GM03348 (cell line): ENCODE data around the gene MAPK8.
"Not testable (repeated sequence)": the region's sequence is repeated elsewhere in the genome, so short reads cannot be mapped to it uniquely, and the experiment has no call there.

Experiments used
- DNase-seq: peaks from one replicate; pipeline ENCODE4 v3.0.0; 2012; ENCODE audit warnings: low spot score

The MAPK8 gene

DNA sequence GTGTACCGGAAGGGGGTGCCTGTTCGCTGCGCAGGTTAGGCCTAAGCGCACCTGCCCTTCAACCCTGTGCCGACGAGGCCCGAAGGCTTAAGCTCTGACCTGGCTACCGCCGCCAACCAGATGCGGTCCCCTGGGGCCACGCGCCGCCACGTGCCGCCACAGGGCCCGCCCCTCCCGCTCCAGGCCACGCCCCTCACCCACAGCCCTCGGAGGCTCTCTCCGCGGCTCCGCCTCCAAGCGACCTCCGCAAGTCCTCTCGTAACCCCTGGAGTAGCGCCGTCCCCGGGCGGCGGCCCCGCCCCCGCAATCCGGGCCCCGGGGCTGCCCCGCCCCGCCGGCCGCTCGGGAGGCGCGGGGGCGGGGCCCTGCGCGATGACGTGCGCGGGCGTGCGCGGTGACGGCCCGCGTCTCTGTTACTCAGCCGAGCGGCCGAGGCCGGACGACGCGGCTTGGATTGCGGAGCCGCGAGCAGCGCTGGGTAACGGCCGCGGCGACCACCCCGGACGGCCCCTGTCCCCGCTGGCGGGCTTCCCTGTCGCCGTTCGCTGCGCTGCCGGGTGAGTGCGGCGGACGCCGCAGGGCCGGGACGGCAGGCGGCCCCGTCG is at the start of gene MAPK8:
TSS of gene MAPK8 (plus strand) at position 413 of the 605 bp plus-strand sequence. CDS start 94,984 bp downstream, outside the sequence.
- peak; percentile 100 for DNase-seq

DNA sequence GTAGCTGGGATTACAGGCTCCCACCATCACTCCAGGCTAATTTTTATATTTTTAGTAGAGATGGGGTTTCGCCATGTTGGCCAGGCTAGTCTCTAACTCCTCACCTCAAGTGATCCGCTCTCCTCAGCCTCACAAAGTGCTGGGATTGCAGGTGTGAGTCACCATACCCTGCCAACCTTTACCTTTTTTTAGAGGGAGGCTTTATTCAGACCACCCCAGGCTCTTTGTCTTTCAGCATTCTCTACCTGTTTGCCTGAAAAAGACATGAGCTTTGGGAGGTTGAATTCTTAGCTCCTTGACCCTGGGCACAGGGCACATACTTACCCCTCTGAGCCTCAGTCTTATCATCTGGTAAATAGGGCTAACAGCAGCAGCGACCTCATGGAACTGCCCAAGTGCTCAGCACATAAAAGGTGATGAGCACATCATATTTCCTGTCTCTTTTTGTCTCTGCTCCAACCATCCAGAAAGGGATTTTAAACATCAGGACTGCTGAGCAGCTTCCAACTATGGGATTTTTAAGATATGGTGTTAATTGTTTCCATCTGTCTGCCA is 49.0 kb upstream of the MAPK8 start:
- no peak for DNase-seq

DNA sequence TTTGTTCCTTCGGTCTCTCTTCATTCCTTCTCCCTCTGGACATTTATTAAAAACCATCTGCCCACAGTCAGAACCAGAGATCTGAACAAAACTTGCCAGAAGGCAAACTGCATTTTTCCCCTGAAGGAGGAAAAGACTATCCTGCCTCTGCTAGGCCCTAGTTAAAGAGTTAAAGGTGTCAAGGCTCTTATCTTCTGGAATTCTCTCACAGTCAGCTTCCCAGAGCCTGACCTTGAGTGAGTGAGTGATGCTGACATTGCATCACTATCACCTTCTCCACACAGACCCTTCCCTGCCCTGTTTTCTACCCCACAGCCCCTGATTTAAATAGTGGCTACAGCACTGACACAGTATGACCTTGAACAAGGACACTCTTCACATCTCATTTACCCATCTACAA is 48.4 kb upstream of the MAPK8 start:
- no peak for DNase-seq

DNA sequence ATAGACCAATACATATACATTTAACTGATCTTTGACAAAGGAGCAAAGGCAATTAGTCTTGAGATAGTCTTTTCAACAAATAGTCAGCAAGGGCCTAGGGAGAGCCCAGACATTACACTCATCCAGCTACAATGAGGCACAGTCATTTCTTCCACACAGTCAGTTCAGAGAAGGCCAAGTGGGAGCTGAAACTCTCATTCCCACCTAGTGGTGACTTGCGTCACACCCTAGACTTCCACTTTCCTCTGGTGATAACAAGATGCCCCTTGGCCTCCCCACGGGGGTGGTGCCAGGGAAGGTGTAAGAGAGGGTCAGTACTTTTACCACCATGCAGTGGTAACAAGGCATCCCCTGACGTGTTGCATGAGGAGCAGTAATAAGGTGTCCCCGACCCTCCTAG is 39.9 kb upstream of the MAPK8 start:
- no peak for DNase-seq

DNA sequence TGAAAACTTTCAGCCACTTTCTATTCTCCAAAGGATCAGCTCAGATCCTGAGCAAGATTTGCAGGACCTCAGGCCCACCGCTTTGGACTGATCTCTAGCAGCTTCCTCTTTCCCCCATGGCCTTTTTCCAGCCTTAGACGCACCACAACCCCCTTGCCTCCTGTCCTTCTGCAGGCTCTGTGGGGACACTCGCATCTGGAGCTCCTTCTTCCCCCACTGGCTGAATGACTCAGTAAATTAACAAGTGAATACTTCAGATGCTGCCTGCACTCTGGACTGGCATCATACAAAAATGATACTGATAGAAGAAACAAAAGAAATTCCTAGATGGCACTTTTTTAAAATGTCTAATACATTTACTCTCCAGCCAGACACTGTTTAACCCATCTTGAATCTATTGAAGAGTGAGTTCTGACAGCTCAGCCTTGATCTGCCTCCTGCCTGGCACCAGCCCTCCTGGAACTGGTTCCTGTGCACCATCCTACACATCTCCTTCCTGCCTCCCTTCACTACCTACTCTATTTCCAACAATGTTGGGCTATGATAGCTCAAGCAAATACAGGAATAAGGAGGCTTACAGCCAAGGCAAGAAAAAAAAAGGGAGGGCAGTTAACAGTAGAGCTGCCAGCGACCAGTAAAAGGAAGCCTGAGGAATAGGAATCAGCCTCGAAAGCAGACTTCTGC is 35.3 kb upstream of the MAPK8 start:
- no peak for DNase-seq

DNA sequence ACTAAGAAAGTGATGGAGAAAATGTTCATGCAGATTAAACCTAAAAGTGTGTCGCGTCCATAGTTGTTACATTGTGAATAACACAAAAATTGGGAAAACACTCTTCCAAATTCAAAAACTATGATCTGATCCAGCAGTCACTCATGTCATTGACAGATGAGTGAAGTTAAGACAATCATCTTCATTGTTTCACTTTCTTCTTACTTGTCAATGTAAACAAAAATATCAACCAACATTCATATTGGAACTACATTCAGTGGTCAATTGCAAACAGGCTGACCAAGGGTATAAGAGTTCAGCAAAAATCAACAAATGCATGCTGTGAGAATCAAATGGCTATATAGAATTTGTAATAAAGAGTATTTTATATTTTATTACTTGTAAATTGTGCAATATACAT is 33.8 kb upstream of the MAPK8 start:
- no peak for DNase-seq

DNA sequence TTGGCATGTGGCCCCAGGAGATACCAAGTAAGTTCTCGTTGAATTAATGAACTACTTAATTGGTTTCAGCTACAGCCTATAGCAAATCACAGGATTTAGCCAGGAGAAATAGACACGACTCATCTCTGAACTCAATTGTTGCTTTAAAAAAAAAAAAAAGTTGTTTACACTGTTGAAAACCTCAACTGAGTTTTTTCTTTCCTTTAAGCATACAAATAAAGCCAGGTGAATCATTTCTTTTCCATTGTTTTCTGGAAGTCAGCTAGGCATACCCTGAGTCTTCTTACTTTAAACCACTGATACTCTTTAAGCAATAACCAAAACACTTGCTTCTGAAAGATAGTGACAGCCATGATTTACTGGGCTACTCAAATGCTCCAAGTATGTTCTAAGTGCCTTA is 32.7 kb upstream of the MAPK8 start:
- no peak for DNase-seq

DNA sequence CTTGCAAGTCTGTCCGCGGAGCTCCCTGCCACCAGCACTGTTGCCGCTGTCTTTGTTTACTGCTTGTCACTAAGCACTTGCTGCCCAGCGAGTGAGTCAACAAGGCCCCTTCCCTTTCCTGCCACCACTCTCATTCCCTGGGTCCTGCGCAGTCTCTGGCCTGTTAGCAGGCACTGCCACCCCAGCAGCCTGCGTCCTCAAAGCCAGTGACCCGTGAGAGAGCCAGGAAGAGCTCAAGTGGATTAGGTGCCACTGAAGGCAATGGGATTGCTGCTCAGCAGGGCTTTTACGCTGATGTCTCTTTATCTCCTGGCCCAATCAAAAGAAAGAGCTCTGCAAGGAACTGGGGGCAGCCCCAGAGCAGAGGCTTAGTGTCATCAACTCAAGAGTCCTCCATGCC is 31.8 kb upstream of the MAPK8 start, which contains the start of gene FRMPD2:
TSS of gene FRMPD2 (minus strand) at position 61 of the 400 bp plus-strand sequence. CDS start 129 bp downstream, outside the sequence.
- DNase-seq: no peak

DNA sequence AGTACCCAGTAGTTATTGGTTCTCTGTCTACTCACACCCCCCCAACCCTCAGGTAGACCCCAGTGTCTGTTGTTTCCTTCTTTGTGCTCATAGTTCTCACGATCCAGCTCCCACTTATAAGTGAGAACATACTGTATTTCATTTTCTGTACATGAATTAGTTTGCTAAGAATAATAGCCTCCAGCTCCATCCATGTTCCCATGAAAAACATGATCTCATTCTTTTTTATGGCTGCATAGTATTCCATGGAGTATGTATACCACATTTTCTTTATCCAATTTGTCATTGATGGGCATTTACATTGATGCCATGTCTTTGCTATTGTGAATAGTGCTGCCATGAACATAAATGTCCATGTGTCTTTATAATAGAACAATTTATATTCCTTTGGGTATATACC is 29.4 kb upstream of the MAPK8 start:
- no peak for DNase-seq

DNA sequence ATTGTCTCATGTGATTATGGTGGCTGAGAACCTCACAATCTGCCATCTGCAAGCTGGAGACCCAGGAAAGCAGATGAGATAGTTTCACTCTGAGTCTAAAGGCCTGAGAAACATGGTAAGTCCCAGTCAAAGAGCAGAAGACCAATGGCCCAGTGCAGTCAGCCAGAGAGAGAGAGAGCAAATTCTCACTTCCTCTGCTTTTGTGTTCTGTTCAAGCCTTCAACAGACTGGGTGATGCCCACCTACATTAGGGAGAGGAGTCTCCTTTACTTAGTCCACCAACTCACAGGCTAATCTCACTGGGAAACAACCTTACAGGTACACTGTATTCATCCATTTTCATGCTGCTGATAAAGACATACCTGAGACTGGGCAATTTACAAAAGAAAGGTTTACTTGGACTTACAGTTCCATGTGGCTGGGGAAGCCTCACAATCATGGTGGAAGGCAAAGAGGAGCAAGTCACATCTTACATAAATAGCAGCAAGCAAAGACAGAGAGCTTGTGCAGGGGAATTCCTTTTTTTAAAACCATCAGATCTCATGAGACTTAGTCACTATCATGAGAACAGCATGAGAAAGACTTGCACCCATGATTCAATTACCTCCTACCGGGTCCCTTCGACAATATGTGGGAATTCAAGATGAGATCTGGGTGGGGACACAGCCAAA is 27.3 kb upstream of the MAPK8 start:
- no peak for DNase-seq

DNA sequence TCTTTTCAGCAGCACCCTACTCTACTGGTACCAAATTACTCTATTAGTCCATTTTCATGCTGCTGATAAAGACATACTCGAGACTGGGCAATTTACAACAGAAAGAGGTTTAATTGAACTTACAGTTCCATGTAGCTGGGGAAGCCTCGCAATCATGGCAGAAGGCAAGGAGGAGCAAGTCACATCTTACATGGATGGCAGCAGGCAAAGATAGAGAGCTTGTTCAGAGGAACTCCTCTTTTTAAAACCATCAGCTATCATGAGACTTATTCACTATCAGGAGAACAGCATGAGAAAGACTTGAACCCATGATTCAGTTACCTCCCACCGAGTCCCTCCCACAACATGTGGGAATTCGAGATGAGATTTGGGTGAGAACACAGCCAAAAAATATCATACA is 24.8 kb upstream of the MAPK8 start:
- not testable (repeated sequence) for DNase-seq

DNA sequence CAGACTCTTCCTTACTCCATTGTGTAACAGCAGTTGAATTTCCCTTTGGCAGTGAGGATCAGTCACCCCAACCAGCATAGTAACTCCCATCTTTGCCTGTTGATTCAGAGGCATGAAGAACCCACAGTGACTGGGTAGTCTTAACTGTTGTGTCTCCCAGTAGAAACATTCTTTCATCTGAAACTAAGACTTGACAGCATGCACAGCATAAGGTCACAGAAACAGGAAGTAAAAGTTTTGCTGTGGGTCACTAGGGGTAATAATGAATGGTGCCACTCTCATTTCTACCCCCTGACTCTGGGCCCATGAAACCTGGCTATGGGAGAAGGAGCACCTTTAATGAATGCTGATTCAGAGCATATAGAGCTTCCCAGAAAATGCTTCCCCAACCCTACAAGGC is 23.6 kb upstream of the MAPK8 start:
- no peak for DNase-seq

DNA sequence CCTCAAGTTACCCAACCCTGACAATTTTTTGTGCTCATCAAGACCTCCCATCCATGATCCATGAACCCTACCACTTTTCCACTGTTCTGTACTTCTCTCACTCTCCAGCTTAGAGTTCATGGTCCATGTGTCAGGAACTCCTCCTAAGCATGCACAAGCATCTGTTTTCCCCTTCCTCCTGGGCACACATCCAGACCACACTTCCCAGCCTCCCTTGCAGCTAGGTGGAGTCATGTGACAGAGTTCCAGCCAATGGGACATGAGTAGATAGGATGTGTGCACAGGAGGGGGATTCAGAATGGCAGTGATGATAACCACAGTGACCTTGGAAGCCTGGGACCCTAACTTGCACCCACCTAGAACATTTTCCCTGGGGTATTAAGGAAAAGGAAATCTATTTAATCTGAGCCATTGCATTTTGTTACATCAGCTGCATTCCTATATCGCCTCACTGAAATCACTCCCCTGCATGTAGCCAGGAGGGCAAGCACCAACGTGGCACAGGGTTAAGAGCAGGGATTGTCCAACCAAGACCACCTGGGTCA is 22.4 kb upstream of the MAPK8 start:
- no peak for DNase-seq

DNA sequence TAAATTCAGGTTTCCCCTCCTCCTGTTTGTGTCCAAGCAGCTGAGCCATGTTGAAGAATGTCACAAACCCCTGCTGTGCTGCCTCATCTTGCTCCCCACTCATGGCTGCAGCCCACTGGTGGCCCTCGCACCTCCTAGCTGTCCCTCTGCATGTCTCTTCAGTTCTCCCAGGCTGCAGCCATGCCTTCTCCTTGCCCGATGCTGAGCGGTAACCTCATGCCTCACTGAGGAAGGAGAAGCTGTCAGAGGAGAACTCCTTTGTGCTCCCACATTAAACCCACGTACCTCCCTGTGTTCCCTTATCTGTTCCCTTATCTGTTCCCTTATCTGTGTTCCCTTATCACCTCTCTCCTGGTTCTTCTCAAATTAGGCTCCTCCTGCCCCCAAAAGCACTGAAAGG is 21.7 kb upstream of the MAPK8 start:
- DNase-seq: no peak

DNA sequence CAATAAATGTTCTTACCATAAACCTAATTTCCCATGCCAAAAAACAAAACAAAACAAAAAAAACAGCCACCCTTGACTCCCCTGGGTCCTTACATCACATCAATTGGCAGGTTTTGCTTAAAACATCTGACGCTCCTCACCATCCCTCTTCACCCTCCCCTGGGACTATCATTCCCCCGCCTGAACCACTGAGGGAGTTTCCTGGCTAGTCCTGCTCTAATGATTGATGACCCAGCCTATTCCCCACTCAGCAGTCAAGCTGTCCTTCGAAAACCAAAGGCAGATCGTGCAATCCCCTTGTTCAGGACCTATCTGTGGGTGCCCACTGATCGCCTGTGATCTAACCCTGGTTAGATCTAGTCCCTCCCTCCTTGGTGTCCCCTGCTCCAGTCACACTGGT is 20.8 kb upstream of the MAPK8 start:
- DNase-seq: no peak

DNA sequence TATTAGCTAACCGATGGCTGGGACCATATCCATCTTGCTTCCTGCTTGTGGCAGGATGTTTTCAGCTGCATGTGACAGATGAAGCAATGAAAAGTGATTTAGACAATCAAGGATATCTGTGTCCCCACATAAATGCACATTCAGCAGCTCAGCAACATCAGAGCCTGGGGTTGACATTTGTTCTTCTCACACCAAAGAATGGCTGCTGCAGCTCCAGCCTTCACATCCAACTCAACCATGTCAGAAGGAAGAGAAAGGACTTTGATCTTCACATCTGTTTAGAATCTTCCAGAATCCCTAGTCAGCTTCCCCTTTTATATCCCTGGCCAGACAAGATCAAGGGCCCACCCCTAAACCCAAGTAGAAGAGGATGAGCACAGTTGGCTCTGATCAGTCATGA is 20.1 kb upstream of the MAPK8 start:
- DNase-seq: no peak

DNA sequence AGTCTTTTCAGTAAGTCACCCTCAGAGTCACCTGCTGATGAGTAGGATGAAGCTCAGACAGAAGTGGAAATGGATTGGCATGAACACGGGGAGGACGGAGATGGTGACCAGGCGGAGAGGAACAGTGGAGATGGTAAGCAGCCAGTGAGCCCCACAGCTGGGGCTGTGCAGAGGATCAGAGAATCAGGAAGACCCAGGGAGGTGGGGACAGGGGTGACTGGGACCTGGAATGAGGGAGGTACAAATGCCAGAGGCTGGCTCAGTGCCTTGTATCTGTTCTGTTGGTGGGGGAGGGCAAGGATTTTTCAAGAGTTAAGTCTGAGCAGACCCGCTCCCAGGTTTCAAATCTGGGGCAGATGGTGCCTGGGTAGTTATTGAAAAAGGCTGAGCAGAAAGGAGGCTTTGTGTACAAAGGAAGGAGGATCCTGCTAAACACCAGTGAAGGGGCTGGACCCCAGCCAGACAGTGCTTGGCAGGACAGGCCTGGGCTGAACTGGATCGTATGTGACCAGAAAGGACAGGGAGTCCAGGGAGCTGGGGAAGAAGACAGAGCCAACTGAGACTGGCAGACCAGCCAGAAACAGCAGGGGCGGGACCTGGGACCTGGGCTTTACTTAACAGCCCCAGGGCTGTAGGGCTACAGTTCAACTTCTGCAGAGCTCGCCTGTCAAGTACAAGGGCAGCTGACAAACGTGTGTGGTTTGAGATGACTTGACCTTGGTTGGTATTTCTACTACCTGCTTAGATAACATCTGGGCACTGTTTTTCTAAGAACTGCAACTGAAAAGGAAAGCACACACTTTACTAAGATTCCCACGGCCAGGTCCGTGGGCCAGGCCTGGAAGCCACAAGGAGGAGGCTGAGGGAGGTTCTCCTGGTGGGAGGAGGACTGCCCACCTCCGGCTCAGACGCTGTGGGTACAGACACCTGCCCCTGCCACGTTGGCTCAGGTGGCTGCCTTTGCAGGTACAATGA is 18.8 kb upstream of the MAPK8 start:
- DNase-seq: no peak

DNA sequence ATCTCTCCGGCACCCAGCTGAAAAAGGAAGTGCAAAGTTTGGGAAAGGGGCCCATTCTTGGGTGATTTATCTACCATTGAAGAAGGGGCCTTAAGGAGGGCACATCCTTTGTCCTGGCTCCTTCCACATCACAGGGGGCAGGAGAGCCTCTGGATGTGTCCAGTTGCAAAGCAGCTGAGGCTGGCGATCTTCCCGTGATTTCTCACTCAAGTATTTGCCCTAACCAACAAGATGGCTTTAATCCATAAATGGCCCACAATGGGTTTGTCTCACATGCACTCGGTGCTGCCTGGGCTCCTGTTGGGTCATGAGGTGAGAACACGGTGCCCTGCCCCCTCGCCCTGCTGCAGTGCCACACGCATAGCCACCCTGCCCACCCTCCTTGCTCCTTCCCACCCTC is 17.8 kb upstream of the MAPK8 start:
- no peak for DNase-seq

DNA sequence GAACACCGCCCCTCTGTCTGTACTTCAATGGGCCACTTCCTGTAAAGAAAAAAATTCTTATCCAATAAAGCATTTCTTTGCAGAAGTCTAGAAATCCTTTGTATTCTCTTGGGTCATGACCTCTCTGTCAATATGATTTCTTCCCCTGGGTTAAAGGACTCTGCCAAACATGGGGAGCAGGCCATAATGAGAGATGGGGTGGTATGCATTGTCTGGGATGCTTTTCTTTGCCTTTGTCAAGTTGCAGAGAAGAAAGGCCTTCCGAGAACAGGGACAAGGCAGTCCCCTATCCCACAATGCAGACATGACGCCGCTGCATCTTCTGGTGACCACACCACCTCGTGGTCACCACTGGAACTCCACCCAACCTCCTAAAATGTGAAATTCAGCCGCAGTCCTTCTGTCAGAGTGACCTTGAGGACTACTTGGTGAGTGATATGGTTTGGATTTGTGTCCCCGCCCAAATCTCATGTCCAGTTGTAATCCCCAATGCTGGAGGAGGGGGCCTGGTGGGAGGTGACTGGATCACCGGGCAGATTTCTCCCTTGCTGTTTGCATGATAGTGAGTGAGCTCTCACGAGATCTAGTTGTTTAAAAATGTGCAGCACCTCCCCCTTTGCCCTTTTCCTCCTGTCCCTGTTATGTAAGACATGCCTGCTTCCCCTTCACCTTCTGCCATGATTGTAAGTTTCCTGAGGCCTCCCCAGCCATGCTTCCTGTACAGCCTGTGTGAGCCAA is 16.8 kb upstream of the MAPK8 start:
- peak; percentile 75 for DNase-seq

DNA sequence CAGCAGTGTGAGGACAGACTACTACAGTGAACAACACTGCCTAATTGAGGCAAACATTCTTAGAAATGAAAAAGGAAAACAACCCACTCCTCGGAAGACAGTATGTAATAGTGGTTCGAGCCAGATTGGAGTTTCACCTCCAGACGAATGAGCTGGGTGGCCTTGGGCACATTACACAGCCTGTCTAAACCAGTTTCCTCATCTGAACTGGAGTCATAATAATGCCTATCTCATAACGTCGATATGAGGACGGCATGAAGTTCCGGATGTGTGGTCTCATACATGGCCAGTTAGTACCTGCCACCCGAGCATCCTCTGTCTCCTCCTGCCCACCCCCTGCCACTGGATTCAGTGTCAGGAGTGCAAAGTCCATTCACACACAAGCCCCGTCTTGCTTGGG is 16.2 kb upstream of the MAPK8 start:
- no peak for DNase-seq

DNA sequence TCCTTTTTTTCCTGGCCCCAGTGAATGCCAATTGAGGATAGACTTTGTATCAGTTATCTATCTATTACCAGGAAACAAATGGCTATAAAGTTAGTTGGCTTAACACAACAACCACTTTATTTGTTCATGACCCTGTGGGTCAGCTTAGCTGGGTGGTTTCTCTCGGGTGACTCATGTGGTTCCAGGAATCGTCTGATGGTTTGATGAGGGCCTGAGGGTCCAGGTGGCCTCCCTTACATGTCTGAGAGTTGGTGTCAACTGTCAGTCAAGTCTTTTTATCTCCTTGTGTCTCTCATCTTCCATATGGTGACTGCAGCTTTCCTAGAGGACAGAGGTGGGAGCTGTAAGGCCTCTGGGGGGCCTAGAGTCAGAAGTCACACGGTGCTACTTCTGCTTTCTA is 15.3 kb upstream of the MAPK8 start:
- no peak for DNase-seq
